Putamen (tissue), 1 donor: Measurements from ENCODE around the gene SLC6A16.
"Not testable (repeated sequence)": the region's sequence is repeated elsewhere in the genome, so short reads cannot be mapped to it uniquely, and the experiment has no call there.

Source experiments
- DNase-seq: peaks from one replicate; pipeline ENCODE4 v3.0.0-alpha.2; 2016; ENCODE audit warnings: low spot score

The SLC6A16 gene

DNA sequence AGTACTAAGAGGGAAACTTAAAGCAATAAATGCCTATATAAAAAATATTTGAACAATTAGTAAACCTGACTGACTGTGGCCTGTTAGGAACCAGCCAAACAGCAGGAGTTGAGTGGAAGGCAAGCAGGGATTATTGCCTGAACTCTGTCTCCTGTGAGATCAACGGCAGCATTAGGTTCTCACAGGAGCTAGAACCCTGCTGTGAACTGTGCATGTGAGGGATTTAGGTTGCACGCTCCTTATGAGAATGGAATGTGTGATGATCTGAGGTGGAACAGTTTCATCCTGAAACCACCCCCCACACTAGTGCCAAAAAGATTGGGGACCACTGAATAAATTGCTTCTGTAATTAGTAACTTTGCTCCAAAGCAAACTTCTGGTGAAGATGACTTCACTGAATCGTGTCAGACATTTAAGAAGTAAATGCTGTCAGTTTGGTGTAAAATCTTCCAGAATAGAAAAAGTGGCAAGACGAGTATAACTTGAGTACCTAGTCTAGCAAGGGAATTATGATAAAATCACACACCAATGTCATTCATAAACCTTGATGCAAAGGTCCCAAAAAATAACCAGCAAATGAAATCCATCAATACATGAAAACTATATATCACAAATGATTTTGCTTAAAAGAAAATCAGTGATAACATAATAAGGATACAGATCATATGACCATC, 53.8 kb downstream of the SLC6A16 start:
- DNase-seq = no peak

DNA sequence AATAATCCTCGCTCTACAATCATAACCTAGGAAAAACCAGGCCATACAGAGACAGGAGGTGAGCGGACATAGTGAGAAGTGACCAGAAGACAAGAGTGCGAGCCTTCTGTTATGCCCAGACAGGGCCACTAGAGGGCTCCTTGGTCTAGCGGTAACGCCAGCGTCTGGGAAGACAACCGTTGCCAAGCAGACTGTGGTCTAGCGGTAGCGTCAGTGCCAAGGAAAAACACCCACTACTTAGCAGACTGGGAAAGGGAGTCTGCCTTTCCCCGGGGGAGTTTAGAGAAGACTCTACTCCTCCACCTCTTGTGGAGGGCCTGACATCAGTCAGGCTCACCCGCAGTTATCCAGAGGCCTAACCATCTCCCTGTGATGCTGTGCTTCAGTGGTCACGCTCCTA, 58.6 kb downstream of the SLC6A16 start:
- not testable (repeated sequence) for DNase-seq

DNA sequence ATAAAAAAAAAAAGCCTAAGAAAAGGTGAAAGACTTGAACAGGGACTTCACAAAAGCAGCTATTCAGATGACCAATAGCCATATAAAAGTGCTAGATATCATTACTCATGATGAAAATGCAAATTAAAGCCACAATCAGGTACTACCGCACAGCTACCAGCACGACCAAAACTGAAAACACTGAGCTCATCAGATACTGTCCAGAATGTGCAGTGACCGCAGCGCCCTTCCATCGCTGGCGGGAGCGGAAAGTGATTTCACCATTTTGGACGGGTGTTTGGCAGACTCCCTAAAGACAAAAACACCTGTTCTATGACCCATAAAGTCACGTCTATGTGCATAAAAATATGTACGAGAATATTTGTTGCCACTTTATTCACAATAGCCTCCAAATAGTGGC, 60.7 kb downstream of the SLC6A16 start:
- no peak for DNase-seq

DNA sequence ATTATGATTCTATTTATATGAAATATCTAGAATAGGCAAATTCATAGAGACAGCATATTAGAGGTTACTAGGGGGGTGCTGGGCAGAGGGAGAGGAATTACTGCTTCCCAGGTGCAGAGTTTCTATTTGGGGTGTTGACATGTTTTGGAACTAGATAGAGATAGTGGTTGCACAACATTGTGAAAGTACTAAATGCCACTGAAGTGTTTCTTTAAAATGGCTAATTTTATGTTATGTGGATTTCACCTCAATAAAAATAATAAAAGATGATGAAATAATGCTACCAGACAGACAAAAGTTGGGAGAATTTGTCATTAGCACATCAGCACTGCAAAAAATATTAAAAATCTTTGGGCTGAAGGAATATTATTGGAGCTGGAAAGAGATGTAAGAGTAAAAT, 63.4 kb downstream of the SLC6A16 start:
- no peak for DNase-seq

DNA sequence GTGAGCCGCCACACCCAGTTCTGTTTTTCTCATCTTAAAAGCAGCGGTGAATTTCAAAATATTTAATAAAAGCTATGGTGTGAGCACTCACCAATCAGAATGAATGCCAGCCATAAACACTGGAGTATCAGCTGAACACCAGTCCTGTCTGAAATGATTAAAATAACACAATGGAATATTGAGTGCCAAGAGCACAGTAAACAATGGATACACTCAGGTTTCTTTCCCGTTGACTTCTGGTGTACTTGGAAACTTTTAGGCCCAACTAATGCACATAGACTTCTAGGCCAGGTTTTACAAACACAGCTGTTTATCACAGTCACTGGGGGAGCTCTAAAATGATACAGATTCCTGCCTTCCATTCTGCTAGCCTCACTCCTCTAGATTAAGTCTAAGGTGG, 68.3 kb downstream of the SLC6A16 start:
- DNase-seq = no peak

DNA sequence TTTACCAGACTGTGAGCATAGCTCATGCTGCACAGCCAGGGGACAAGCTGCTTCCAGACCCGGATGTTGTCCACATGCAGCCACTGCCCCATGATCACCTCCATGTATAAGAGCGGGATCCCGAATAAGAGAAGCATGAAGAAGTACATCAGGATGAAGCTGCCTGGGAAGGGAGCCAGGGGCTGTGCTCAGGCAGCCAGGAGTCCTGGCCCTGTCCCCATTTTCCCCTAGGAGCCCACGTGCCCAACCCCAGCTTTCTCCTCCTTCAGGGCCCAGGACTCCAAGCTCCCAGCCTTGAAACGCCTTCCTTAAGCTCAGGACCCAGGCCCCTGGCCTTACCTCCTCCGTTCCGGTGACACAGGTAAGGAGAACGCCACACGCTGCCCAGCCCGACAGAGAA, 69.3 kb downstream of the SLC6A16 start:
- no peak for DNase-seq

DNA sequence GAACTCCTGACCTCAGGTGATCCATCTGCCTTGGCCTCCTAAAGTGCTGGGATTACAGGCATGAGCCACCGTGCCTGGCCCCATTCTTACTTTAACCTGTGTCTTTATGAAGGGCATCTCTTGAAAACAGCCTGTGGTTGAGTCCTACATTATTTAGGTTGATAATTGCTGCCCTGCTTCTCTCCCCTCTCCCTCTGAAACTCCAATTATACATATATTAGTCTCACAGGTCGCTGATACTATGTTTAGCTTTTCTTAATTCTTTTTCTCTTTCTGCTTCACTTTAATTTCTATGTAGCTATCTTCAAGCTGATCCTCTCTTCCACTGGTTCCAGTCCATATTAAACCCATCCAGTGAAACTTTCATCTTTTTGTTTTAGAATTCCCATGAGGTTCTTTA, 75.1 kb downstream of the SLC6A16 start:
- no peak for DNase-seq

DNA sequence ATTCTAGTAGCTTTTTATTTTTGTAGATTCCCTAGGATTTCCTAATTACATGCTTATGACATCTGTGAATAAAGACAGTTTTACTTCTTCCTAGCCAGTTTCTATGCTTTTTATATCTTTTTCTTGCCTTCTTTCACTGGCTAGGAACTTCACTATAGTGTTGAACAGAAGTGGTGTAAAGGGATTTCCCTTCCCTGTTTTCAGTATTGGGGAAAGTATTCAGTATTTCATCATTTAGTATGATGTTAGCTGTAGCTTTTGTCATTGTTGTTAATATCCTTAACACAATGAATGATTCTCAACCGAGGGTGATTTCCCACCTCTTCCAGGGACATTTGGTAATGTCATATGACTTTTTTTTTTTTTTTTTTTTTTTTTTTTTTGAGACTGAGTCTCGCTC, 77.3 kb downstream of the SLC6A16 start:
- DNase-seq = no peak

DNA sequence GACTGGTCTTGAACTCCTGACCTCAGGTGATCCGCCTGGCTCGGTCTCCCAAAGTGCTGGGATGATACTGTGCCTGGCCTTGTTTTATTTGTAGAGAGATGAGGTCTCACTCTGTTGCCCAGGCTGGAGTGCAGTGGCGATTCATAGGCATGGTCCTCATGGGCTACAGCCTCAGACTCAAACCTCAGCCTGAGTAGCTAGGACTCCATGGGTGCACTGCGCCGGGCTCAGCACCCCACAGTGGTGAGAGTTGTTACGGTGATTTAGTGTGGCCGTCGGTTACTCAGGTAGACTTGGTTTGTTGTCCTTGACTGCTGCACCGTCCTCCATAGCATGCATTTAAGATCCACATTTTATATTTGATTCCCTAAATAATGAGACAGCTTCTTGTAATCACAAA, 80.7 kb downstream of the SLC6A16 start:
- DNase-seq = no peak

DNA sequence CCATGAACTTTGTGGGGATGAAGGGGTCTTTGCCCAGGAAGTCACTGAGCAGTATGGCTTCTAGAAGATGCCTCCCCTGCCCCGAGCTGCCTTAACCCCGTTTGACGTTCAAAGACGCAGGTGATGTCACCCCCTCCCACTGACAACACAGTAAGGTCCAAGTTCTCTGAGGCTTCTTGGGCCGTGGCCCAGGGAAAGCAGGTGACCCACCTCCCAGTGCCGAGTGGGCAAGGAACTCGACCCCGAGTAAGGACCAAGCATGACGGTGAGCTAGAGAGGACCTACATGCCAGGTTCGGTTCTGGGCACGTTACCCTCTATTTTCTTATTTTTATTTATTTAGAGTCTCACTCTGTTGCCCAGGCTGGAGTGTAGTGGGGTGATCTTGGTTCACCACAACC, 81.3 kb downstream of the SLC6A16 start:
- no peak for DNase-seq

DNA sequence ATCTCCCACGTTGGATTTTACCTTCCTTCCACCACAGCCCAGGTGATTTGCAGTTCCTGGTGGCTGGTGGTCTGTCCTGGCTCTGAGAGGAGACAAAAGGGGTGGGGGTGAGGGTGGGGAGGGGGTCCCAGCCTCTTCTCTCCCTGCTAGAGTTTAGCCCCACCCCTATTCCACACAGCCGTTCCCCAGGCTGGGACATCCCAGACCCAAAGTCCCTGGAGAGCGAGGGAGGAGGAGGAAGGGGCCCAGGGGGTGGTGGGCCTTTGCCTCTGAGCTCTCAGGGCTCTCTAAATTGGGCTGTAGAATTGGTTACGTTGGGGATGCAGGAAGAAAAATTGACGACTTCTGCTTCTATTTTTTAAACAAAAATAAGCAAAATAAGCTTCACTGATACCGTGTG, 81.9 kb downstream of the SLC6A16 start:
- no peak for DNase-seq

DNA sequence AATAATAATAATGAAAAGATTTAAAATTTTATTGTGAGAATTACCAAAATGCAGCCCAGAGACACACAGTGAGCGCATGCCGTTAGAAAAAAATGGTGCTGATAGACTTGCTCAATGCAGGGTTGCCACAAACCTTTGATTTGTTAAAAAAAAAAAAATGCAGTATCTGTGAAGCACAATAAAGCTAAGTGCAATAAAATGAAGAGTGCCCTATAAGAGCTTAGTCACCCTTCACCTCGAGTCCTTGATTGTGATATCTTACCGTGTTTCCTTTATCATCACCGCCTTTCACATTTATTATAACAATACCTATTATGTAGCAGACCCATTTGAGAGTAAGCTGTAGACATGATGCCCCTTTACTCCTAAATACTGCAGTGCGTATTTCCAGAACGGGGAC, 83.2 kb downstream of the SLC6A16 start:
- no peak for DNase-seq
